T-helper 9 cell (primary cell): ENCODE measurements around the gene CTLA4.

Source experiments
- DNase-seq: peaks from one replicate; pipeline ENCODE4 v3.0.0-alpha.2; 2020

The CTLA4 gene

DNA sequence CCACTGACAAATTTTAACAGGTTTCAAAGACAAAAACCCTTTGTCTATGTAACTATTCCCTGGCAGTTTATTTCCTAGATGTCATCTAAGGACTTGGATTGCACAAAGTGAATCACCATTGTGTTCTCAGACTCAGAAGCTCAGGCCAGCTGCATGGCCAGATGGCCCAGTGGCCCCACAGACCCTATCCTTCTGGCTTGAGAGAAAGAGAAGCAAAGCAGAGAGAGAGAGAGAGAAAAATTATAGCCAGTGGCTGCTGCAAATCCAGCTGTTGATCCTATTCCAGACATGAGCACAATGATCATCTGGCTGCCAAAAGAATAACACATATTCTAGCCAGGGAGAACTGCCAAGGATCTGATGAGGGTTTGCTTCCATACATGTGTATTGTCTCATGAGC, 25.8 kb downstream of the CTLA4 start:
- no peak for DNase-seq

DNA sequence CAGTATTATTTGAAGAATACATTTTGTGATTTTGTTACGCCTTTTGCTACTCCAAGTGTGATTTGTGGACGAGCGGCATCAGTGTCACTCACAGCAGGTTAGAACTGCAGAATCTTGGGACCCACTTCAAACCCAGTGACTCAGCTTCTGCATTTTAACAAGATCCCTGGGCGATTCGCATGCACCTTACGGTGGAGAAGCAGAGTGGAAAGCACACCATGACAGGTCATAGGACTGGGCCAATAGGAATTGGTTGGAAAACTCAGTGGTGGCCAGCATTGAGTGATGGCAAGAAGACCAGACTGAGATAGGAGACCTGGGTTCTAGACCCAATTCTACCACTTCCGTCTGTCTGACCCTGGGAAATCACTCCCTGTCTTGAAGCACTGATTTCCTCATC, 26.3 kb downstream of the CTLA4 start:
- no peak for DNase-seq

- no peak for DNase-seq
Measured at GRCh38 chr2:203894262-203894661, 26.7 kb downstream of the CTLA4 start.

DNA sequence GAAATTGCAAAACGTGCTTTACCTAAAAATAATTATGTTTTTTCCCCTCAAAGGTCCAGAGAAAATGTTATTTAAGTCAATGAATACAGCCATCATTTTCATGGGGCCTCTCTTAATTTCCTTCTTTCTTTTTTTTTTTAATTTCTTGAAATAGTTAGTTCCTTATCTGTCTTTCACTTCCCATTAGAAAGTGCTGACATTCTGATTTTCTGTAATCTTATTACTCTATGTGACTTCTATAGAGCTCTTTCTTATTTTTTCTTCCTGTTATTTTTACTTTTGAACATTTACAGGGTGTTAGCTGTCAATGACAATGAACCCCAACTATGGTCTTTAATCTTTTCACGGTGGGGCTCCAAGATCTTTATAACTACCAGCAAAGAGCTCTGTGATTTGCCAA, 30.0 kb downstream of the CTLA4 start:
- DNase-seq = no peak

- no peak for DNase-seq
Measured at GRCh38 chr2:203898657-203899056, 31.1 kb downstream of the CTLA4 start.

GRCh38 chr2:203900253-203900652, 32.7 kb downstream of the CTLA4 start:
- DNase-seq = no peak

- no peak for DNase-seq
Measured at GRCh38 chr2:203904022-203904421, 36.5 kb downstream of the CTLA4 start.

GRCh38 chr2:203905656-203906055, 38.1 kb downstream of the CTLA4 start:
- DNase-seq = no peak

- no peak for DNase-seq
Measured at GRCh38 chr2:203908066-203908796, 40.7 kb downstream of the CTLA4 start.

DNA sequence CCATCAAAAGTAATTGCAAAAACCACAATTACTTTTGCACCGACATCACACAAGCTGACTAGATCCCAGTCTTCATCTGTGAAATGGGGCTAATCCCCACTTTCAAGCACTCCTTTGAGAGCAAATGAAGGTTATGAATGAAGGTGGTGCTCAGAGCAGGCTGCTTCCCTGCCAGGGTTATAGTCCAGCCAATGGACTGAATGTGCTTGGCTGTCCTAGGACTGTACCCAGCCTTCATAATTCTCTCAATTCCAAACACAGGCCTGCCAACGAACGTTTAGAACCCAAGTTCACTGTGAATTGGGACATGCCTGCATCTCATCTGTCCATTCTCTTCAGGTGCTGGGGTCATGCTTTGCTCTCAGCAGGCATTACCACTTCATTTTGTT, 41.2 kb downstream of the CTLA4 start:
- no peak for DNase-seq

DNA sequence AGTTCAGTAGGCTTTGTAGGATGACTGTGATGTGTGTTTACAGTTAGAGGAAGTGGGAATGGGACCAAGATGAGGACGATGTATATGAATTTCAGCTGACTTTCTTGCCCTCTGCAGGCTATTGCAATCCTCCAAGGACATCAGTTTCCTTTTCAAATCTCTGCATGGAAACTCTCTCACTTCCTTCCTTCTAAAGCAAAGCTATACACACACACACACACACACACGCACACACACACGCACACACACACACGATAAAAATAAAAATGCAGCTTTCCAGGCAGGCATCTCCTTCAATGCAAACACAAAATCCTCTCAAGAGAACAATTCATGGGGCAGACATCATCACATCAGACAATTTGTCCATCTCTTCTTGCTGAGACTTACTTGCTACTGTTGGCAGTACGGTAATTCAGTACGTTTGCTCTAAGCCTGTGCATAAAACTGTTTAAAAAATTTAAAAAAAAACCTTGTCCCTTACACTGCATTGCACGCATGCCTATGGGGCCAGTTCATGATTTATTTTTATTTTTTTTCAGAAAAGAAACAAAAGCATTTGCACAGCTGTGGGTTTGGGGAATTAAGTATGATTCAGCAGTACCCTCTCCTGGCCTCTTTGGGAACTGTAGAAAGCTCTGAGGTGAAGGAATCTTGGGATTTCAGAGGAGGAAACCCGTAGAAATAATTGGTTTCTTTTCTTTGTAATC, 41.8 kb downstream of the CTLA4 start:
- no peak for DNase-seq

DNA sequence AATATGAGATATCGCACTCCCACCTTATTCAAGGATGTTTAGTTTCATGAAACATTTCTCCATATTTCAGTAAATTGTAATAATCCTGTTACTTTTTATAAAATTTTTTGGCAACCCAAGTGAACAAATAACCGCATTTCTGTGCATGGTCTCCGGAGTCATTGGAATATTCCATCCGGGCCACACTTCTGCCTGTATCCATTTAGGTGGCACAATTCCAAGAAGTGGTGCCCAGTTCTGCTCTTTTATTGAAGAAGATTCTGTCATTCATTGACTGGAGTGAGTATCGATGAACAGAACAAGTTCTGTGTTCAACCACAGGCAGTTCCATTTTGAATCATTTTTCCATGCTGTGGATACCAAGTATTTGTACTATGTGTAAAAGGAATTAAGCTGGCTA, 42.4 kb downstream of the CTLA4 start:
- no peak for DNase-seq

DNA sequence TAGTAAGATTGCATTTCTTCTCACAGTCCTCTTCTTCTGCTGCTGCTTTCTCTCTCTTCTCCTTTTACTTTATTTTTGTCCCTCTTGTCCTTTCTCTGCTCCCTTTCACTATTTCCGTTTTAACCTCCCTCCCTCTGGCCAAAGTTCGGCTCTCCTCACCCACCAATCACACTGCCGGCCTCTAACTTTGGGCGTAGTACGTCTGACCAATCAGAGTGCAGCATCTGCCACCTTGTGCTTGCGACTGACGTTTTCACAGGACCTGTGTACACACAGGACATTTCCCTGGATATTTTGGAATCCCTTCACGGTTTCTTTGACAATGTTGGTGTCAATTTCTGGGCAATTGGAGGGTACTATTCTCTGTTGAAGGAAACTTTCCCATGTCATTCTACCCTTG, 46.4 kb downstream of the CTLA4 start:
- no peak for DNase-seq

GRCh38 chr2:203914546-203915182, 47.1 kb downstream of the CTLA4 start:
- DNase-seq = no peak

DNA sequence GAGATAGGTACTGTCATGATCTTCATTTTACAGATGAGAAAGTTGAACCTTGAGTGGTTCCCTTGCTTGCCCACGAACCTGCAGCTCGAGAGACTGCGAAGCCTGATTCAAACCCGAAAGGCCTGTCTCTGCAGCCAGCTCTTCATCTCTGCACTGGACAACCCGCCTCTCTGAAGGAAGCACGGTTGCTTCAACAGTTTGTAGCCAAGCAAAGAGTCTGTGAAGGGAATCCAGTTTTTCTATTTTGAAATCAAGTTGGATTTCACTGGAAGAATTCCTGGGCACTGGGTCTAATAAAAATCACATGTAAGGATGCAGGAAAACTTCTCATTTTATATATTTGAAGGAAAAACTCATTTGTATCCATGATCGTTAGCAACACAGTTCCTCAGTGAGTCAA, 47.7 kb downstream of the CTLA4 start:
- DNase-seq = no peak

DNA sequence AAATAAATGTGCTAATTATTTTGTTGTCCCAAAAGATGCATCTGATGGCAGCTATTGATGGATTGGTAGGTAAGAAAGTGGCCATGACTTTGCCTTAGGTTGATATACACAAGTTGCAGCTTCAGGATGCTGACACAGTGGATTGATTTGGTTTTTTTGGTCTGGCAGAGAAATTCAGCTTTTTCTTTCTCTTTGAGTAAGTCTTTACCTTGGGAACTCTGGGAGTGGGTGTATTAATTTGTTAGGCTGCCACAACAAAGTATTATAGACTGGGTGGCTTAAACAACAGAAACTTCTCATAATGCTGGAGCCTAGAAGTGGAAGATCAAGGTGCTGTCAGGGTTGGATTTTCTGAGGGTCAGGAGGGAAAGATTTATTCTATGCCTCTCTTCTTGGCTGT, 49.2 kb downstream of the CTLA4 start:
- no peak for DNase-seq

DNA sequence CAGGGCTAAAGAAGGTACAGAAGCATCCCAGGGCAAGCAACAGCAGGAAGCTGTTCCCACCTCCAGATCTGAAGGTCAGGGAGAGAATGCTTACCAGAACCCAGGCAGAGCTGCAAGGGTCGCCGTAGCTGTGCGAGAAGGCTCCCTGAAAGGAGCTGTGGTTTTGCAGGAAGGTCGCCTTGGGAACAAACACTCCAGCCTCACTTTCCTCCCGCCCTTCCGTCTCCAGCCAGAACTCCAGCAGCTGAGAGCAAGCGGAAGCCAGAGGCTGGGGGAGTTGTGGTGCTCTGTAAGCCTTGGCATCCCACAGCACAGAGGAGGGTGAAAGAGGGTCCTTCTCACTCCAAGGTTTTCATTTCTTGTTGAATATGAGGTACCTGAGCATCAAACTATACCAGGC, 50.7 kb downstream of the CTLA4 start:
- no peak for DNase-seq

GRCh38 chr2:203918839-203919238, 51.3 kb downstream of the CTLA4 start:
- DNase-seq = no peak
